ENCODE results near the gene ITGA6. TPM values are rescaled to one million over a fixed set of nuclear protein-coding genes. Genes with fewer than 3 reads are reported as not detected.
A peak's percentile ranks its signal among the peaks of the same experiment; 100 is the strongest.

The ITGA6 gene
- total and polyA plus RNA-seq, 7 donors = 8.4 to 66.5 (median 14.0) TPM

DNA sequence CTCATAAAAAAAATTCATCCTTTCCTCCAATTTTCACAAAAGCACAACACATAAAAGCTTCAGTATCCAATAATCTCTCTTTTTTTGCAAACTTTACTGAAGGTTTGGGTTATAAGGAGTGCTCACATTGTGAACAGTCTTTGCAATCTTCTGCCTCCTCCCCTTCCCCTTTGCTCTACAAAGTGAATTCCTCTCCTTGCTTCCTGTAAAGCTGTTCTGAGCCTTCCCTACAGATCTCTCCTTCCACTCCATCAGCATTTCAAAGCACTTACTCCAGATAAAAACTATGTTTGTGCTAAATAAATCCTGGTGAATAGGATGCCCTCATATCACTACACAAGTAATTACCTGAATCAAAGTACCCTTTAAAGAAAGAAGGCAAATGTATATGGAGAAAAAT lies 123.9 kb downstream of the ITGA6 start:
- Histone ChIP-seq H3K27ac (no peak overlapping the region), H3K9me3 (no peaks in the 10 kb centered on the region), H3K36me3 (no peaks in the 10 kb centered on the region), H3K27me3 (no peaks in the 10 kb centered on the region), H3K4me3 (no peak overlapping the region), H3K4me1 (peaks cover 0 to 5% (median 0%) of the 10 kb centered on the region in 4 donors)
- no peak for TF ChIP-seq POLR2A (IDR thresholded peaks at IDR 0.05)
- TF ChIP-seq EP300 (IDR thresholded peaks at IDR 0.05) = no peak
- TF ChIP-seq POLR2AphosphoS5 (IDR thresholded peaks at IDR 0.05) = no peak
- TF ChIP-seq, protein P1, sequence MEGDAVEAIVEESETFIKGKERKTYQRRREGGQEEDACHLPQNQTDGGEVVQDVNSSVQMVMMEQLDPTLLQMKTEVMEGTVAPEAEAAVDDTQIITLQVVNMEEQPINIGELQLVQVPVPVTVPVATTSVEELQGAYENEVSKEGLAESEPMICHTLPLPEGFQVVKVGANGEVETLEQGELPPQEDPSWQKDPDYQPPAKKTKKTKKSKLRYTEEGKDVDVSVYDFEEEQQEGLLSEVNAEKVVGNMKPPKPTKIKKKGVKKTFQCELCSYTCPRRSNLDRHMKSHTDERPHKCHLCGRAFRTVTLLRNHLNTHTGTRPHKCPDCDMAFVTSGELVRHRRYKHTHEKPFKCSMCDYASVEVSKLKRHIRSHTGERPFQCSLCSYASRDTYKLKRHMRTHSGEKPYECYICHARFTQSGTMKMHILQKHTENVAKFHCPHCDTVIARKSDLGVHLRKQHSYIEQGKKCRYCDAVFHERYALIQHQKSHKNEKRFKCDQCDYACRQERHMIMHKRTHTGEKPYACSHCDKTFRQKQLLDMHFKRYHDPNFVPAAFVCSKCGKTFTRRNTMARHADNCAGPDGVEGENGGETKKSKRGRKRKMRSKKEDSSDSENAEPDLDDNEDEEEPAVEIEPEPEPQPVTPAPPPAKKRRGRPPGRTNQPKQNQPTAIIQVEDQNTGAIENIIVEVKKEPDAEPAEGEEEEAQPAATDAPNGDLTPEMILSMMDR (IDR thresholded peaks at IDR 0.05) = no peak
- intact Hi-C loops (cut with DNase I) = loop anchor here (10.0 kb wide), 1 partner anchor 504 kb away; no protein-coding TSS in a partner anchor
- DNase-seq = no peak

DNA sequence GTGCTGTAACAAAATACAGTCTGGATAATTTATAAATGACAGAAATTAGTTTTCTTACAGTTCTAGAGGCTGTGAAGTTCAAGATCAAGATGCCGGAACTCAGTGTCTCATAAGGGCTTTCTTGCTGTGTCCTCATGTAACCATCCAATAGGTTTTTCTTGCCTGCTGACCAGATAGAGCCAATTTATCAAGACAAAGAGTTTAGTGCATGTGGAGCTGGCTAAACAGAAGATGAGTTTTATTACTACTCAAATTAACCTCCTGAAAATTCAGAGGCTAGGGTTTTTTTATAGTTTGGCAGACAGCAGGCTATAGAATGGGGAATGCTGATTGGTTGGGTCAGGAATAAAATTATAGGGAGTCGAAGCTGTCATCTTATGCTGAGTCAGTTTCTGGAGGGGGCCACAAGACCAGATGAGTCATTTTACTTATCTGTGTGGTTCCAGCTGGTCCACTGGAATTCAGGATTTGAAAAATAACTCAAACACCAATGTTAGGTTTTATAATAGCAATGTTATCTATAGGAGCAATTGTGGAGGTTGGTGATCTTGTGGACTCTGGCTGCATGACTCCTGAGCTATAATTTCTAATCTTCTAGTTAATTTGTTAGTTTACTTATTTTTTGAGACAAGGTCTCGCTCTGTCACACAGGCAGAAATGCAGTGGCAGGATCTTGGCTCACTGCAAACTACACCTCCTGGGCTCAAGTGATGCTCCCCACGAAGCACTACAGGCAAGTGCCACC lies 125.3 kb downstream of the ITGA6 start:
- Histone ChIP-seq H3K36me3 (no peaks in the 10 kb centered on the region), H3K9me3 (no peaks in the 10 kb centered on the region), H3K4me1 (peaks cover 0 to 17% (median 10%) of the 10 kb centered on the region in 4 donors), H3K27ac (no peak overlapping the region), H3K27me3 (no peaks in the 10 kb centered on the region), H3K4me3 (no peak overlapping the region)
- WGBS, 2 donors = 86 to 94% methylated on average over 4 of the region's 4 CpGs
- no peak for TF ChIP-seq POLR2AphosphoS5 (IDR thresholded peaks at IDR 0.05)
- intact Hi-C loops (cut with DNase I) = loop anchor here (10.0 kb wide), 1 partner anchor 502 kb away; no protein-coding TSS in a partner anchor
- DNase-seq = no peak

DNA sequence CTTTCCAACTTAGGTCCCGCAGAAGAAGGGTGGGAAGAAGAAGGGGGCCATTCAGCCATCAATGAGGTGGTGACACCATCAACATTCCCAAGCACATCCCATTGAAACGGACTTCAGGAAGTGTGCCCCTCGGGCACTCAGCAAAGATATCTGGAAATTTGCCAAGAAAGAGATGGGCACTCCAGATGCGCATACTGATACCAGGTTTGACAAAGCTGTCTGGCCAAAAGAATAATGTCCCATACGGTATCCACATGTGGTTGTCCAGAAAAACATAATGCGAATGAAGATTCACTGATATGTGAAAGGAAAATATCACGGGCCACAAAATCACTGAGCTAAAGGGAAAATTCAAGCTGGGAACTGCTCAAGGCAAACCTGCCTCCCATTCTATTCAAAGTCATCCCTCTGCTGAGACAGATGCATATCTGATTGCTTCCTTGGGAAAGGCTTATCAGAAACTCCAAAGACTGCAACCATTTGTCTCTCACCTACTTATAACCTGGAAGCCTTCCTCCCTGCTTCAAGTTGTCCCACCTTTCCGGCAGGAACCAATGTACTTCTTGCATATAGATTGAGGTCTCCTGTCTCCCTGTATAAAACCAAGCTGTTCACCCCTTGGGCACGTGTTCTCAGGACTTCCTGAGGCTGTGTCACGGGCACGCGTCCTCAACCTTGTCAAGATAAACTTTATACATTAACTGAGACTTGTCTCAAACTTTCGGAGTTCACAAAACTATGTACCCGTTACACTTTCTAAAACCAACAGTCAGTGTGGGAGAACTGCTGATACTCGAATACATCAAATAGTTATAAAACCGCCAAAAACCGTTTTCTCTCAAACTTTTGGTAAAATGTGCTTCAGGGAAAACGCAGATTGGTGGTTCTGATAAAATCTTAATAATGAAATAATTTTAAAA lies 127.2 kb downstream of the ITGA6 start:
- Histone ChIP-seq H3K36me3 (no peaks in the 10 kb centered on the region), H3K4me3 (peak overlapping the region; percentile 48 to 98 (median 82)), H3K27me3 (no peaks in the 10 kb centered on the region), H3K9me3 (no peaks in the 10 kb centered on the region), H3K4me1 (peaks cover 0 to 17% (median 10%) of the 10 kb centered on the region in 4 donors), H3K27ac (peak overlapping the region; percentile 85 to 96 (median 91))
- TF ChIP-seq POLR2A (IDR thresholded peaks at IDR 0.05) (no peak), POLR2AphosphoS5 (IDR thresholded peaks at IDR 0.05) (no peak), EP300 (IDR thresholded peaks at IDR 0.05) (no peak)
- TF ChIP-seq, protein P1 (IDR thresholded peaks at IDR 0.05) = no peak
- 67 to 71% methylated on average over 18 of the region's 18 CpGs for WGBS, 2 donors
- intact Hi-C loops (cut with DNase I) = loop anchor here (5.0 to 10.0 kb wide), 2 partner anchors 452 to 500 kb away; partner anchors contain the start of gene DLX2
- no peak for DNase-seq

DNA sequence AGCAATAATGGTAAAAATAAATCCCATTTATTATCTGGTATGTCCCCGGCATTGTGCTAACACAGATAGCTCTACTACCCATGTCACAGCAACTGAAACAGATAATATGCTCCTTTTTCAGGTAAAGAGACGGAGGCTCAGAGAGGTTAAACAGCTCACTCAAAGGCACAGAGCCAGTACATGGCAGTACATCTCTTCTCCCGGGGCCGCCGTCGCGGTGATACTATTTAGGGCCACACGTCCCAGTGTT lies 127.8 kb downstream of the ITGA6 start:
- intact Hi-C loops (cut with DNase I) = loop anchor here (5.0 to 10.0 kb wide), 2 partner anchors 453 to 500 kb away; partner anchors contain the start of gene DLX2
- Histone ChIP-seq H3K4me1 (peaks cover 0 to 17% (median 10%) of the 10 kb centered on the region in 4 donors), H3K27me3 (no peaks in the 10 kb centered on the region), H3K9me3 (no peaks in the 10 kb centered on the region), H3K36me3 (no peaks in the 10 kb centered on the region), H3K4me3 (peak overlapping the region; percentile 48 to 98 (median 82)), H3K27ac (peak overlapping the region; percentile 85 to 96 (median 91))
- TF ChIP-seq EP300 (IDR thresholded peaks at IDR 0.05) (peak in 1 of 4 donors; percentile 72), POLR2AphosphoS5 (IDR thresholded peaks at IDR 0.05) (no peak), POLR2A (IDR thresholded peaks at IDR 0.05) (no peak)
- TF ChIP-seq, protein P1 (IDR thresholded peaks at IDR 0.05) = no peak
- WGBS, 2 donors = 5 to 9% methylated on average over 8 of the region's 8 CpGs
- DNase-seq = no peak

Other genes starting within 250 kb of the ITGA6 start
- 10 to 100 TPM in 3 of 4 donors, 1 to 10 TPM in 1; 6.4 to 15.0 (median 12.4) TPM for gene PDK1, start 128.5 kb downstream of the ITGA6 start, total RNA-seq
- 1 to 10 TPM; 3.5 to 4.8 (median 4.8) TPM for gene PDK1, start 128.5 kb downstream of the ITGA6 start, polyA plus RNA-seq